Sciatic nerve (tissue), 2 donors: ENCODE measurements around the gene IFT57. TPM values are rescaled to one million over a fixed set of nuclear protein-coding genes. Genes with fewer than 3 reads are reported as not detected.

ENCODE experiments used
- ATAC-seq: fragments of 200-7000 bp; cut with Tn5 transposase; one replicate; pipeline ENCODE4 v1.9.1; 2020; ENCODE audit warnings: mild to moderate bottlenecking, moderate library complexity
- DNase-seq: peaks from one replicate; pipeline ENCODE4 v3.0.0-alpha.2; 2020; ENCODE audit warnings: low spot score
- intact Hi-C: fragments of 100-400 bp; cut with DNase I; formaldehyde crosslinking; loops from one replicate; pipeline ENCODE4 v1.14.2; 2022
- total RNA-seq: library from RNA; stranded (reverse); fragmentation: NEBNext Ultra II Directional; extraction: Animal tissue kit (Norgen Biotek cat#: 25700); gene quantifications from one replicate; pipeline ENCODE4 v1.2.1, GENCODE V29; 2021
- donor health status: DM: no; HTN: no; CAD: no.
- donor health status: DM: no; HTN: no; CAD: no.

The IFT57 gene
- total RNA-seq, 1 donor from 2014 or later = 43.4 TPM

DNA sequence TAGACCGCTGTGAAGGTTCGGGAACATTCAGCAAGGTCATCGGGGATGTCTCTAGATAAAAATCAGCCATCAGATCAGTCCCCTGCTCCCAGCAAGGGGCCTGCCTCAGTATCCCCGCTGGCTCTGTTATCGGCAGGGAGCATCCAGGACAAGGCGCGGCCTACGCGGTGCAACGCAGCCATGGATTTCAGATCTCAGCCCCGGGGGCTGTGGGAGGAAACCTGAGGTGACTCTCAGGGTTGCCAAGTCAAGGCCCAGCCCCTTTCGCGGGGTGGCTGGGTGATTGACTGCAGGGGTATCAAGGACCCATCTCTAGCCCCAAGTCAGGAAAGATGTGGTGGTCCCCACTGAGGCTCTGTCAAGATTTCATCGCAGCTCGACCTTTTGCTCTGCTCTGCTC, 108.2 kb downstream of the IFT57 start:
- DNase-seq (no peak), ATAC-seq (no peak)
- intact Hi-C loops = loop anchor here (10.0 kb wide), 1 partner anchor 361 kb away; no protein-coding TSS in a partner anchor

DNA sequence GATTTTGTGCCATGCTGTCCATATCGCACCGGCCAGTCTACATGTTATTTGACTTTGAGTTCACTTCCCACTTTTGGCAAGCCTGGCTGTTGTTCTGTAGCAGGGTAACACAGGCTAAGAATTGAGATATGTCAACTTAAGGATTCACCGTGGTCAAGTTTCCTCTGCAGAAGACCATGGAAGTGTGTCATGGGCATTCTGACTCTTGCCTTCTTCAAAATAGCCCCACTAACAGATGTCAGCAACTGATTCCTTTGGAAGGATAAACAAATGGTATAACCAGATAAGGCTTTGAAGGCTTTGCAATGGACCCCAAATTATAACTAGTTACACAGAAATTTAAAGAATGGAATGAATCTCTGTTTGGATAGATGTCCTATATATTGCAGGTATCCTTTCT, 111.3 kb downstream of the IFT57 start:
- intact Hi-C loops = loop anchor here (10.0 kb wide), 1 partner anchor 364 kb away; no protein-coding TSS in a partner anchor
- DNase-seq = no peak
- no peak for ATAC-seq

Other genes with a start within 250 kb of the IFT57 start
- 88.3 TPM for gene CD47, start 131.4 kb downstream of the IFT57 start, total RNA-seq
- gene HHLA2, start 74.1 kb upstream of the IFT57 start, total RNA-seq = 0.31 TPM